Small intestine (tissue), 7 donors: Measurements from ENCODE around the gene ASIC2. TPM values are rescaled to one million over a fixed set of nuclear protein-coding genes. Genes with fewer than 3 reads are reported as not detected.

Experiments
- DNase-seq, 2 donors: peaks; one replicate each; pipeline versions ENCODE4 v3.0.0 to v3.0.0-alpha.2; 2013
- FAIRE-seq: peaks from 2 replicates; lab custom pipeline; 2012; peaks lifted over from hg19 to GRCh38; lab: Jason Lieb, UNC
- H3K27ac ChIP-seq, 3 donors: one replicate each; pipeline ENCODE4 v1.5.1; 2013; ENCODE audit warnings: low read length in 2 of 3, mild to moderate bottlenecking in 2 of 3, control low read depth in 1 of 3, inconsistent platforms in 1 of 3, low read depth in 1 of 3, moderate library complexity in 1 of 3
- H3K27me3 ChIP-seq, 3 donors: one replicate each; pipeline ENCODE4 v1.6.1; 2013; ENCODE audit warnings: low read length in 3 of 3, inconsistent platforms in 1 of 3; ENCODE audit not compliant: control insufficient read depth in 3 of 3, insufficient read depth in 3 of 3
- H3K36me3 ChIP-seq, 3 donors: one replicate each; pipeline ENCODE4 v1.6.1; 2013; ENCODE audit warnings: low read length in 3 of 3, inconsistent platforms in 1 of 3, low read depth in 1 of 3, mild to moderate bottlenecking in 1 of 3, moderate library complexity in 1 of 3; ENCODE audit not compliant: control insufficient read depth in 3 of 3, insufficient read depth in 2 of 3
- H3K4me1 ChIP-seq, 3 donors: one replicate each; pipeline ENCODE4 v1.6.1; 2013; ENCODE audit warnings: low read length in 2 of 3, inconsistent platforms in 1 of 3, low read depth in 1 of 3, mild to moderate bottlenecking in 1 of 3, moderate library complexity in 1 of 3; ENCODE audit not compliant: control insufficient read depth in 3 of 3, insufficient read depth in 2 of 3
- H3K4me3 ChIP-seq, 3 donors: one replicate each; pipeline ENCODE4 v1.5.1; 2013; ENCODE audit warnings: low read length in 3 of 3, control low read depth in 1 of 3, inconsistent platforms in 1 of 3, low read depth in 1 of 3, mild to moderate bottlenecking in 1 of 3, moderate library complexity in 1 of 3
- H3K9me3 ChIP-seq, 2 donors: one replicate each; pipeline ENCODE4 v1.6.1; 2013; ENCODE audit warnings: low read depth in 1 of 2, low read length in 1 of 2; ENCODE audit not compliant: control insufficient read depth in 2 of 2, insufficient read depth in 1 of 2
- WGBS, 3 donors: extraction: QIAGEN DNeasy Blood & Tissue Kit; methylation state at CpG; one replicate each; pipeline ENCODE4 v1.1.7; 2013; 5-methylcytosine and 5-hydroxymethylcytosine counted together
- polyA plus RNA-seq, 4 donors: library from polyadenylated mRNA; stranded (reverse) in 3 of 4; unstranded in 1 of 4; fragments of 200-250 nt in 3 of 4; fragments of 120-200 nt in 1 of 4; gene quantifications; one replicate each; pipeline versions ENCODE4 v1.2.1 to v1.2.3, GENCODE V29; 2013
- donor health status: healthy with polysubstance abuse.
- donor health status: control.
- donor health status: control.
- donor health status: Bipolar disorder and iron deficiency.
- donor health status: healthy.

The ASIC2 gene
- polyA plus RNA-seq, 4 donors = 1.5 to 14.4 TPM; not detected in 2

- DNase-seq (peak; percentile 67 to 89), FAIRE-seq (no peak)
- 19 to 60% (median 39%) methylated on average over 5 of the region's 5 CpGs for WGBS, 3 donors
- H3K4me3 ChIP-seq = no peak overlapping the region
- H3K36me3 ChIP-seq = peaks cover 0 to 2% (median 0%) of the 10 kb centered on the region in 3 donors
- peak overlapping the region; percentile 39 to 84 (median 52) for H3K27ac ChIP-seq
- H3K9me3 ChIP-seq = no peaks in the 10 kb centered on the region
- no peaks in the 10 kb centered on the region for H3K27me3 ChIP-seq
- H3K4me1 ChIP-seq = peaks cover 0 to 48% (median 2%) of the 10 kb centered on the region in 3 donors
Observed at GRCh38 chr17:33267851-33268548, 25.1 kb downstream of the ASIC2 start.

GRCh38 chr17:33267271-33267790 is 25.8 kb downstream of the ASIC2 start:
- FAIRE-seq = no peak
- WGBS, 3 donors = 23 to 55% (median 36%) methylated on average over 6 of the region's 6 CpGs
- peak overlapping the region; percentile 39 to 84 (median 52) for H3K27ac ChIP-seq

GRCh38 chr17:33266611-33267010 is 26.5 kb downstream of the ASIC2 start:
- Histone ChIP-seq H3K36me3 (peaks cover 0 to 2% (median 0%) of the 10 kb centered on the region in 3 donors), H3K4me1 (peaks cover 0 to 56% (median 2%) of the 10 kb centered on the region in 3 donors), H3K9me3 (no peaks in the 10 kb centered on the region), H3K27me3 (no peaks in the 10 kb centered on the region), H3K27ac (peak overlapping the region in 1 of 3 donors; percentile 84), H3K4me3 (no peak overlapping the region)
- FAIRE-seq (no peak), DNase-seq (no peak)
- WGBS, 3 donors = 80 to 92% (median 85%) methylated on average over 10 of the region's 10 CpGs

More at GRCh38 chr17:33267271-33267790, 25.8 kb downstream of the ASIC2 start:
- H3K27me3 ChIP-seq = no peaks in the 10 kb centered on the region
- peaks cover 0 to 53% (median 2%) of the 10 kb centered on the region in 3 donors for H3K4me1 ChIP-seq
- peaks cover 0 to 2% (median 0%) of the 10 kb centered on the region in 3 donors for H3K36me3 ChIP-seq
- H3K9me3 ChIP-seq = no peaks in the 10 kb centered on the region
- peak in 1 of 2 donors; percentile 75 for DNase-seq
- no peak overlapping the region for H3K4me3 ChIP-seq

- Histone ChIP-seq H3K27me3 (no peaks in the 10 kb centered on the region), H3K9me3 (no peaks in the 10 kb centered on the region), H3K36me3 (peaks cover 0 to 2% (median 0%) of the 10 kb centered on the region in 3 donors), H3K4me3 (no peak overlapping the region), H3K4me1 (peaks cover 0 to 61% (median 2%) of the 10 kb centered on the region in 3 donors), H3K27ac (no peak overlapping the region)
- DNase-seq (no peak), FAIRE-seq (no peak)
- WGBS, 3 donors = 40 to 80% (median 77%) methylated on average over 1 of the region's 1 CpG
Observed at GRCh38 chr17:33266116-33266515, 27.0 kb downstream of the ASIC2 start.

- WGBS, 3 donors = 31 to 60% (median 51%) methylated on average over 4 of the region's 4 CpGs
- no peaks in the 10 kb centered on the region for H3K27me3 ChIP-seq
Observed at GRCh38 chr17:33263396-33263795, 29.7 kb downstream of the ASIC2 start.

GRCh38 chr17:33262266-33263123 is 30.6 kb downstream of the ASIC2 start:
- peaks cover 0 to 45% (median 0%) of the 10 kb centered on the region in 3 donors for H3K4me1 ChIP-seq
- no peak overlapping the region for H3K4me3 ChIP-seq
- H3K36me3 ChIP-seq = peaks cover 0 to 2% (median 0%) of the 10 kb centered on the region in 3 donors
- WGBS, 3 donors = 53 to 62% (median 59%) methylated on average over 6 of the region's 6 CpGs
- FAIRE-seq (no peak), DNase-seq (no peak)
- H3K27me3 ChIP-seq = no peaks in the 10 kb centered on the region
- no peaks in the 10 kb centered on the region for H3K9me3 ChIP-seq
- H3K27ac ChIP-seq = peak overlapping the region in 1 of 3 donors; percentile 72

More at GRCh38 chr17:33263396-33263795, 29.7 kb downstream of the ASIC2 start:
- peak; percentile 23 to 76 for DNase-seq
- H3K4me3 ChIP-seq = no peak overlapping the region
- peaks cover 0 to 54% (median 0%) of the 10 kb centered on the region in 3 donors for H3K4me1 ChIP-seq
- H3K27ac ChIP-seq = peak overlapping the region in 1 of 3 donors; percentile 72
- H3K9me3 ChIP-seq = no peaks in the 10 kb centered on the region
- H3K36me3 ChIP-seq = peaks cover 0 to 2% (median 0%) of the 10 kb centered on the region in 3 donors
- no peak for FAIRE-seq

- H3K9me3 ChIP-seq = no peaks in the 10 kb centered on the region
- no peak overlapping the region for H3K4me3 ChIP-seq
- H3K36me3 ChIP-seq = peaks cover 0 to 7% (median 0%) of the 10 kb centered on the region in 3 donors
- peaks cover 0 to 38% (median 0%) of the 10 kb centered on the region in 3 donors for H3K4me1 ChIP-seq
- no peak overlapping the region for H3K27ac ChIP-seq
- H3K27me3 ChIP-seq = no peaks in the 10 kb centered on the region
- FAIRE-seq (no peak), DNase-seq (no peak)
- 76 to 82% (median 80%) methylated on average over 10 of the region's 10 CpGs for WGBS, 3 donors
Observed at GRCh38 chr17:33261820-33262219, 31.3 kb downstream of the ASIC2 start.

GRCh38 chr17:33260638-33261037 is 32.5 kb downstream of the ASIC2 start:
- H3K4me3 ChIP-seq = no peak overlapping the region
- no peaks in the 10 kb centered on the region for H3K9me3 ChIP-seq
- peaks cover 0 to 9% (median 0%) of the 10 kb centered on the region in 3 donors for H3K36me3 ChIP-seq
- peaks cover 0 to 34% (median 0%) of the 10 kb centered on the region in 3 donors for H3K4me1 ChIP-seq
- H3K27ac ChIP-seq = peak overlapping the region in 1 of 3 donors; percentile 34
- WGBS, 3 donors = 11 to 33% (median 22%) methylated on average over 10 of the region's 10 CpGs
- DNase-seq = peak; percentile 41 to 75
- H3K27me3 ChIP-seq = no peaks in the 10 kb centered on the region
- no peak for FAIRE-seq
